Skeletal muscle cell (primary cell): Measurements from ENCODE around the gene SLC38A10.
"Not testable (repeated sequence)": the region's sequence is repeated elsewhere in the genome, so short reads cannot be mapped to it uniquely, and the experiment has no call there.

Experiments
- DNase-seq: peaks from one replicate; pipeline ENCODE4 v3.0.0-alpha.2; 2010; ENCODE audit warnings: low read depth
- H3K4me3 ChIP-seq: 2 replicates; pipeline ENCODE4 v1.5.1; 2011; ENCODE audit warnings: low read depth, mild to moderate bottlenecking, control low read depth, low read length, moderate library complexity

Gene SLC38A10

GRCh38 chr17:81314398-81315081, 19.4 kb upstream of the SLC38A10 start:
- no peak overlapping the region for H3K4me3 ChIP-seq
- no peak for DNase-seq

DNA sequence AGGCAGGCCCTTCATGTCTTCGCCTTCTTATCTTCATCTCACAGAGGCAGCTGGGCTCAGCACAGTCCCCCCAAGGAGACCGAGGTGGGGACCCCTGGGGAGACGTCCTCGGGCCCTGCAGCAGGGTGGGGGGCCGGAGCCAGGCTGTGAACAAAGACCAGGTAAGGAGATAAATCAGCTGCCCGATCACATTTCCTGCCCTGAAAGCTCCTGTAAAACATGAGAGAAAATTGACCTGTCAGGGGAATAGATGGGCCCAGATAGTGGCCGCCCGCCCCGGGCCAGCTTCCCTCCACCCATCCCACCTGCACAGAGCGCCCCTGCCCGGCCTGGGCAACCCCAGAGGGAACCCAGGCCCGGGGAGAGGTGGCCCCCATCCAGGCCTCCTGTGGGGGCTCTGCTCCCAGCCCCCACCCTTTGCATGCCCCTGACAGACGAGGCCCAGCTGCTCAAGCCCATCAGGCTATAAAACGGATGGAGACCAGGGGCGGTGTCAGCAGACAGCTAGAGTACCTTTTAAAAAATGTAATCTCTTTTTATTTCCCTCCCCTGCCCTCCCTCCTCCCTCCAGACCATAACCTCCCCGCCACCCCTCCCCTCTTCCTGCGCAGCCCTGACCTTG, 18.8 kb upstream of the SLC38A10 start:
- DNase-seq: no peak
- no peak overlapping the region for H3K4me3 ChIP-seq

GRCh38 chr17:81312624-81313325, 17.7 kb upstream of the SLC38A10 start:
- no peak overlapping the region for H3K4me3 ChIP-seq
- DNase-seq: no peak

- no peak for DNase-seq
Observed at GRCh38 chr17:81311946-81312345, 16.8 kb upstream of the SLC38A10 start.

DNA sequence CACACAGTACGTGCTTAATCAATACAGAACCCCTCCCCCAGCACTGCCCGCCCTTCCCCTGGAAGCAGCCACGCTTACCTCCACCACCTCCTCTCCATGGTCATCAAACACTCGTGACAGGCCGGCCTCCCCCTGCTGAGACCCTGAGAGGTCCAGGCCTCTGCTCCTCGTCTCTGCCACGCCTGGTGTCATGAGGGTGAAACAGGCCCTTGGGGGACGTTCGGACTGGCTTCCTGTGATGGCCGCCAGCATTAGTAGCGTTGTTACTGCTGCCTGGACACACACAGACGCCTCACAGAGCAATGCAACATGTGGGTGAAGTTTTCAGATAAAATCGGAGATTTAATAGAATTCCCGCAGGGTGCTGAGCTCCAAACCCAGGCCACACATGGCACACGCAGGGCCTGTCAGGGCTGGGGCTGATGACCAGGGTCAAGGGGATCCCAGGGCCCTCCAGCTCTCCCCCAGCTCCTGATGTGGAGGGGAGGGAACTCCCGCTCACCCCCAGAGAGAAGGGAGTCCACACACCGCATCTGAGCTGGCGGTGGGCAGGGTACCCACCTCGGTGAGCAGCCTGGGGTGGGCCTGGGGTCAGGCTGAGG, 15.9 kb upstream of the SLC38A10 start:
- DNase-seq: no peak
- no peak overlapping the region for H3K4me3 ChIP-seq

More at GRCh38 chr17:81311946-81312345, 16.8 kb upstream of the SLC38A10 start:
- no peak overlapping the region for H3K4me3 ChIP-seq

DNA sequence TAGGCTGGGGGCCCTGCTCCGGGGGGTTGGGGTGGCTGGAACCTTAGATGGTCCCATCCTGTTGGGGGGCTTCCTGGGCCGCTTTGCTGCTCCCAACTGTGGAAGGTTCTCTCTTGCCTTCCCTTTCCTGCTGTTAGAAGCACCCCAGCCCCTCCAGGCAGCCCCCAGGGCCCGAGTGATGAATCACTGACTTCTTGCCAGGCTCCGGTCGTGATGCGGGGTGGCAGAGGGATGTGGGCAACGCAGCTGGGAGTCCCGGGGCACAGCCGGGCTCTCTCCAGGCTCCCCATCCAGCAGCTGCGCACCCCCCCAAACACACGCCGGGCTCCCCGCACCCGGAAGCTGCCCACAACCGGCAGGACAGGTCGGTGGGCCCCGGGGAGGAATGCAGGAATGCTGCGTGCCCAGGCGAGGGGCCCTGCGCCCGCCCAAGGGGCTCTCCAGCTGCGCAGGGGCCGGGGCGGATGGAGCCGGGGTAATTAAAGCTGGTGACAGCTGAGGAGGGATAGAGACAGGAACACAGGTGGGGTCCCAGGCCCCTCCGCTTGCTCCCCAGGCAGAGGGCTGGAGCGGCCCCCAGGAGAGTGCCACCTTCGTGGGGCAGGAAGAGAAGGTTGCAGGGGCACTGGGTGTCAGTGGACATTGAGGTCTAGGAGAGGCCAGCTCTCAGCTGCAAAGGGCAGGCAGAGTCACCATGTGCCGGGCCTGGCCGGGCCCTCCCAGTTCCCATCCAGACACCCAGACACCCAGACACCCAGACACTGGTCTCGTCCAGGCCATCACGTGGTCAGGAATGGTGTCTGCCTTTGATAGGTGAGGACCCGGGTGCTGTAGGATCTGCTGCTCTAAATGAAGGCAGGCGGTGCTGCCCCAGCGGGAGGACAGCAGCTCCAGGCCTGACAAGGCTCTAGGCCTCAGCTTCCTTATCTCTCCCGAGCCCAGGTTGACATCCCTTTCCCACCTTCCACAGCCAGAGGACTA, 15.0 kb upstream of the SLC38A10 start:
- DNase-seq: no peak
- H3K4me3 ChIP-seq: no peak overlapping the region

DNA sequence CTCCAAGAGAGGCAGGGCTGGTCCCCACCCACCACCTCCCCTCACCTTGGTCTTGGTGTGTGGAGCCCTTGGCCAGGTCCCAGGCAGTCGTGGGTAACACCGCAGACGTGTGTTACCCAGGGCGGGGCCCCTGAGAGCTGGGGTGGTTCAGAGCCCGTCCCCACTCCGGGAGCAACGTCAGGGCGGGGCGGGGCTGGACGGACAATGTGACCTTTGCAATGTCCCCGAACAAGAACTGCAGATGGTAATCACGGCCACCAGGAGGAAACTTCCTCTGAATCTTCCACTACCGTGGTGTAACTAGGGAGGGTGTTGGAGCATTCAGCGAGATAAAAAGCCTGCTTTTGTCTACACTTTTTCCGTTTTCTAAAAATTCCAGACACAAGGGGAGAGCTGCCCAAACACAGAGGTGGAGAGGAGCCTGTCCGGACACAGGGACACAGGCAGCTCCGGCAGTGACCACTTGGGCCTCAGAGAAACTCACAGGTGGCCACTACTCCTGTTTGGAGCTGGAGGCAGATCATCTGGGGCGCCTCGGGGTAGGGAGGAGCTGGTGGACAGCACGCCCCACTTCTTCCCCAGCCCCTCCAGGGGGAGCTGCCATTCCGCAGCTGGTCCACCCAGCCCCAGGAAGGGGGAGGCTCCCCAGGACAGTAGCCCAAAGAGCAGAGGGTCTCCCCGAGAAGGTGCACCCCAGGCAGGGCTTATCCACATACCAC, 14.2 kb upstream of the SLC38A10 start:
- DNase-seq: no peak
- peak overlapping the region; percentile 9 for H3K4me3 ChIP-seq

GRCh38 chr17:81308784-81309139, 13.7 kb upstream of the SLC38A10 start:
- not testable (repeated sequence) for H3K4me3 ChIP-seq, DNase-seq

GRCh38 chr17:81307636-81308560, 12.8 kb upstream of the SLC38A10 start:
- no peak for DNase-seq
- no peak overlapping the region for H3K4me3 ChIP-seq

DNA sequence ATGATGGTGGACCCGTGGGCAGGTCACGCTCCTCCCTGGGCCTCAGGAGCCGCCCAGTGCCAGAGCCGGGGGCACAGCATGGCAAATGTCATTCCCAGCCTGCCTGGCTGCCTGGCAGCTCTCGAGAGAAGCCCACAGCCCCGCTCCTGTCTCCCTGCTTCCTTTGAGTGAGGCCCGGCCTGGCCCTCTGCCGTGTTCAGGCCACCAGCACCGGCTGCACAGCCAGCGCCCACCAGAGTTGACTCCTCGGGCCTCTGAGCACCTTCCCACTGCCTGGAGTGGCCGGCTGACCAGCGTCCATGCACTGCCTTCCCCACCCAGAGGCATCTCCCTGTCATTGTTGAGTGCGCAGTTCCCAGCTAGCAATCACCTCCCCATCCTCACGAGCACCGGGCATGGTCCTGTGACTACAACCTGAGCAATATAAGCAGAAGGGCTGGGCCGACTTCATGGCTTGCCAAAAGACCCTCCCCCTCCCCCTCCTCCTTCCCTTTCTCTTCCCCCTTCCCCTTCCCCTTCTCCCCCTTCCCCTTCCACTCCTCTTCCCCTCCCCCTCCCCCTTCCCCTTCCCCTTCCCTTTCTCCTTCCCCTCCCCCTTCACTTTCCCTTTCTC, 11.9 kb upstream of the SLC38A10 start:
- no peak for DNase-seq
- no peak overlapping the region for H3K4me3 ChIP-seq

DNA sequence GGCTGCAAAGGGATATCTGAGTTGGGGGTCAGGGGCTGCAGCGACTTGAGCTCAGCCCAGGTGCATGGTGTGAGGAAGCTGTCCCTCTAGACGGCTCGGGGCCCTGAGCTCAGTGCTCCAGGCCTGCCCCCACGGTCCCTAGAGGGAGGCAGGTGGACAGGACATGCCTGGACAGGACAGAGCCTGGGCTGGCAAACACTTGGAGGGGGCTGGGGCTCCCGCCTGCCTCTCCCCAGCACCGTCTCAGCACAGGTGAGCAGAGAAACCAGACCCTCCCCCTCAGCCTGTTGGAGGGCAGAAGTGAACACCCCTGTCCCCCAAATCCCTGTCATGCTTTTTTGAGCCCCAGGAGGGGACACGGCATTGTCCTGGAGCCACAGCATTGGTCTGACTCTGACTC, 11.4 kb upstream of the SLC38A10 start:
- no peak overlapping the region for H3K4me3 ChIP-seq
- DNase-seq: no peak

DNA sequence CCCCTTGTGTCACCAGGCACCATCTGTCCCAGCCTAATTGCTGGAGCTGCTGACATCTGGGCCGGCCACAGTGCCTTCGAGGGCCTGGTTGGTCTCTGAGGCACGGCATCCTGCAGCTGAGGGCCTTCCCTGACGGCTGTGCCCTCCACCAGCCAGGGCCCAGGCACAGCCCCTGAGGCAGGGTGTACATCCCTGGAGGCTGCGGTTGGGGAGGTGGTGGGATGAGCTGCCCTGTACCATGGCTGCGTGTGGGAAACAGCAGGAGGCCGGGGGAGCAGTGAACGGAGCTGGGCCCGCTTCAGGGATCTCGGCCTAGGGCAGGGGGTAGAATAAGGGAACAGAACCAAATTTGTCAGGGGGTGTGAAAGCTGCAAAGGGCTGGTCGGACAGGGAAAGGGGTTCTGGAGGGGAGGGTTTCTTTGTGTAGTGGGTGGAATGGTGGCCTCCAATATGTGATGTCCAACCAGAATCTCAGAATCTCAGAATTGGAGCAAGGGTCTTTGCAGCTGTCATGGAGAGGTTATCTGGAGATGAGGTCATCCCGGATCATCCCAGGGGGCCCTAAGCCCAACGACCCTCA, 10.0 kb upstream of the SLC38A10 start:
- no peak overlapping the region for H3K4me3 ChIP-seq
- DNase-seq: no peak

GRCh38 chr17:81304196-81305015, 9.3 kb upstream of the SLC38A10 start:
- no peak overlapping the region for H3K4me3 ChIP-seq
- no peak for DNase-seq

GRCh38 chr17:81303385-81303784, 8.3 kb upstream of the SLC38A10 start:
- DNase-seq: no peak
- no peak overlapping the region for H3K4me3 ChIP-seq

DNA sequence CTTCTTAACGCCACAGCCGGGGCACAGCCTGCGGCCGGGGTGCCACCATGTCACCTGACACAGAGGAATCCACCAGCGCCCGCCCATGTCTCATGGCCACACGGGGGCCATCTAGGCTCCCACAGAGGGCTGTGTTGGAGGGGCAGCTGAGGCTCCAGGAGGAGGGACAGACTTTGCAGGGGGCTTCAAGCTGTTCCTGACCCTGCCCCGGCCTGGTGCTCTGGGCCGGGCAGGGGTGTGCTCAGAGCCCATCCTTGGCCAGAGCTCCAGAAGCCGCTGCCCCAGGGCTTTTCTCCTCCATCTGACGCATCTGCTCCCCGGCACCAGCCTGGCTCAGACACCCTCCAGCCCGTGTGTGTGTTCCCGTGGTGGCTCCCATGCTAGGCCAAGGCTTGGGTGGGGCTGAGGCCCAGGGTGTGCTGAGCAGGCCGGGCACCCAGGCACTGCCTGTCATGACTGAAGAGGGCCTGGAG, 7.8 kb upstream of the SLC38A10 start:
- H3K4me3 ChIP-seq: no peak overlapping the region
- no peak for DNase-seq

- H3K4me3 ChIP-seq: no peak overlapping the region
- no peak for DNase-seq
Observed at GRCh38 chr17:81302324-81302723, 7.2 kb upstream of the SLC38A10 start.
